Vagina (tissue), 2 donors: ENCODE data around the gene PNPO.

Experiments used
- POLR2A ChIP-seq, 2 donors: fragments of 450-650 bp; IDR thresholded peaks; one replicate each; pipeline ENCODE4 v1.6.1; 2017; ENCODE audit warnings: antibody characterized with exemption in 2 of 2, mild to moderate bottlenecking in 2 of 2, moderate library complexity in 2 of 2
- TF ChIP-seq, protein P1 (sequence below), 3 experiments: fragments of 450-650 bp in 2 of 3; fragments of 200-600 bp in 1 of 3; sonication (generic) in 1 of 3; IDR thresholded peaks; one replicate each; pipeline ENCODE4 v1.5.1; 2017 to 2019; ENCODE audit warnings: antibody characterized with exemption in 3 of 3, mild to moderate bottlenecking in 2 of 3, moderate library complexity in 2 of 3

DNA sequence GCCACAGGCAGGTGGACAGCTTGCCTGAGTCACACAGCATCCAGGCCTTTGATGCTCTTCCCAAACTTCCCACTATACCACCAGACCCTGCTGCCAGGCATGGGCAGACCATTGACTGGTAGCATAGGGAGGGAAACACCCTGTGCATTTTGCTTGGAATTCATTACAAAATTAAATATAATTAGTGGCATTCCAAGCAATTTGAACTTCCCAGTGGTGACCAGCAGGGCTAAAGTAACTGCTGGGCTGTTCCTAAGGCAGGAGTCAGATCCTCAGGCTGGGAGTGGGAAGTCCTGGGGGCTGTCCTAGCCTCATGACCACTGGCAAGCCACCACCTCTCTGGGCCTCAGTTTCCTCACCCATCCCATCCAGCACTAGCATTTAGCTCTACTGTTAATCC, 12.5 kb downstream of the PNPO start:
- TF ChIP-seq, protein P1, sequence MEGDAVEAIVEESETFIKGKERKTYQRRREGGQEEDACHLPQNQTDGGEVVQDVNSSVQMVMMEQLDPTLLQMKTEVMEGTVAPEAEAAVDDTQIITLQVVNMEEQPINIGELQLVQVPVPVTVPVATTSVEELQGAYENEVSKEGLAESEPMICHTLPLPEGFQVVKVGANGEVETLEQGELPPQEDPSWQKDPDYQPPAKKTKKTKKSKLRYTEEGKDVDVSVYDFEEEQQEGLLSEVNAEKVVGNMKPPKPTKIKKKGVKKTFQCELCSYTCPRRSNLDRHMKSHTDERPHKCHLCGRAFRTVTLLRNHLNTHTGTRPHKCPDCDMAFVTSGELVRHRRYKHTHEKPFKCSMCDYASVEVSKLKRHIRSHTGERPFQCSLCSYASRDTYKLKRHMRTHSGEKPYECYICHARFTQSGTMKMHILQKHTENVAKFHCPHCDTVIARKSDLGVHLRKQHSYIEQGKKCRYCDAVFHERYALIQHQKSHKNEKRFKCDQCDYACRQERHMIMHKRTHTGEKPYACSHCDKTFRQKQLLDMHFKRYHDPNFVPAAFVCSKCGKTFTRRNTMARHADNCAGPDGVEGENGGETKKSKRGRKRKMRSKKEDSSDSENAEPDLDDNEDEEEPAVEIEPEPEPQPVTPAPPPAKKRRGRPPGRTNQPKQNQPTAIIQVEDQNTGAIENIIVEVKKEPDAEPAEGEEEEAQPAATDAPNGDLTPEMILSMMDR (IDR thresholded peaks at IDR 0.05) = no peak
- no peak for TF ChIP-seq POLR2A (IDR thresholded peaks at IDR 0.05)
